Right atrium auricular region (tissue), 2 donors: ENCODE data around the gene HYAL4. TPM values are rescaled to one million over a fixed set of nuclear protein-coding genes. Genes with fewer than 3 reads are reported as not detected.
"Not testable (repeated sequence)": the region's sequence is repeated elsewhere in the genome, so short reads cannot be mapped to it uniquely, and the experiment has no call there.

Source experiments
- DNase-seq: peaks from one replicate; pipeline ENCODE4 v3.0.0-alpha.2; 2019; ENCODE audit warnings: low spot score
- H3K27ac ChIP-seq, 2 donors: fragments of 200-600 bp; sonication (generic); 1 replicate in 1 of 2; 2 replicates in 1 of 2; pipeline ENCODE4 v1.5.1; 2016 to 2019
- H3K27me3 ChIP-seq, 2 donors: fragments of 200-600 bp; sonication (generic); one replicate each; pipeline versions ENCODE4 v1.5.1 to v1.6.0; 2017 to 2019
- H3K36me3 ChIP-seq: fragments of 200-600 bp; sonication (generic); one replicate; pipeline ENCODE4 v1.5.1; 2016
- H3K4me1 ChIP-seq, 2 donors: fragments of 200-600 bp; sonication (generic); one replicate each; pipeline versions ENCODE4 v1.5.1 to v1.6.0; 2017 to 2019
- H3K4me3 ChIP-seq, 2 donors: fragments of 200-600 bp; sonication (generic); 1 replicate in 1 of 2; 2 replicates in 1 of 2; pipeline ENCODE4 v1.5.1; 2017 to 2019; ENCODE audit warnings: mild to moderate bottlenecking in 1 of 2, moderate library complexity in 1 of 2
- H3K9me3 ChIP-seq, 2 donors: fragments of 200-600 bp; sonication (generic); one replicate each; pipeline ENCODE4 v1.5.1; 2019
- total RNA-seq, 2 donors: library from RNA; depleted of rRNA; stranded (reverse); fragments of >200 nt; gene quantifications; one replicate each; pipeline ENCODE4 v1.1.0, GENCODE V29; 2016
- TF ChIP-seq, protein P1 (sequence below), 2 donors: fragments of 200-600 bp; sonication (generic); IDR thresholded peaks; one replicate each; pipeline ENCODE4 v1.5.1; 2019; ENCODE audit warnings: antibody characterized with exemption in 2 of 2

Gene HYAL4
- total RNA-seq, 2 donors from 2014 or later, result 0.28 TPM; not detected in 1

DNA sequence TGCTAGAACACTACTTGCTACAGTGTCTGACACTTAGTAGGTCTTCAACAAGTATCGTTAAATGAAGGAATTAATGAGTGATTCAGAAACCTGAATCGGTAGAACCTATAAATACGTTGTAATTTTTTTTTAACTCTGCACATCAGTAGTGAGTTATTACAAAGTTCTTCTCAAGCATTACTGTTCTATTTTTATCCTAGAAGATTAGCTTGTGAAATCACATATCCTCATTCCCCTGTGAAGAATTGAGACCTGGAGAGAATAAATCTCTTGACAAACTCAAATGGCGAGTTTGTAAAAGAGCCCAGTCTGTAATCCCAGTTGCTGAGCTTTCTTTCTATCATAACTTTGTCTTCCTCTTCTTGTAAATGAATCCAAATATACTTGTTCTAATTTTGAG is 34.7 kb downstream of the HYAL4 start:
- TF ChIP-seq, protein P1, sequence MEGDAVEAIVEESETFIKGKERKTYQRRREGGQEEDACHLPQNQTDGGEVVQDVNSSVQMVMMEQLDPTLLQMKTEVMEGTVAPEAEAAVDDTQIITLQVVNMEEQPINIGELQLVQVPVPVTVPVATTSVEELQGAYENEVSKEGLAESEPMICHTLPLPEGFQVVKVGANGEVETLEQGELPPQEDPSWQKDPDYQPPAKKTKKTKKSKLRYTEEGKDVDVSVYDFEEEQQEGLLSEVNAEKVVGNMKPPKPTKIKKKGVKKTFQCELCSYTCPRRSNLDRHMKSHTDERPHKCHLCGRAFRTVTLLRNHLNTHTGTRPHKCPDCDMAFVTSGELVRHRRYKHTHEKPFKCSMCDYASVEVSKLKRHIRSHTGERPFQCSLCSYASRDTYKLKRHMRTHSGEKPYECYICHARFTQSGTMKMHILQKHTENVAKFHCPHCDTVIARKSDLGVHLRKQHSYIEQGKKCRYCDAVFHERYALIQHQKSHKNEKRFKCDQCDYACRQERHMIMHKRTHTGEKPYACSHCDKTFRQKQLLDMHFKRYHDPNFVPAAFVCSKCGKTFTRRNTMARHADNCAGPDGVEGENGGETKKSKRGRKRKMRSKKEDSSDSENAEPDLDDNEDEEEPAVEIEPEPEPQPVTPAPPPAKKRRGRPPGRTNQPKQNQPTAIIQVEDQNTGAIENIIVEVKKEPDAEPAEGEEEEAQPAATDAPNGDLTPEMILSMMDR (IDR thresholded peaks at IDR 0.05), result no peak
- no peaks in the 10 kb centered on the region for H3K27me3 ChIP-seq
- no peak for DNase-seq
- no peaks in the 10 kb centered on the region for H3K36me3 ChIP-seq
- peak overlapping the region in 1 of 2 donors; percentile 28 for H3K27ac ChIP-seq
- no peak overlapping the region for H3K4me3 ChIP-seq
- no peaks in the 10 kb centered on the region for H3K9me3 ChIP-seq
- H3K4me1 ChIP-seq, result peaks cover 0 to 5% of the 10 kb centered on the region in 2 donors

DNA sequence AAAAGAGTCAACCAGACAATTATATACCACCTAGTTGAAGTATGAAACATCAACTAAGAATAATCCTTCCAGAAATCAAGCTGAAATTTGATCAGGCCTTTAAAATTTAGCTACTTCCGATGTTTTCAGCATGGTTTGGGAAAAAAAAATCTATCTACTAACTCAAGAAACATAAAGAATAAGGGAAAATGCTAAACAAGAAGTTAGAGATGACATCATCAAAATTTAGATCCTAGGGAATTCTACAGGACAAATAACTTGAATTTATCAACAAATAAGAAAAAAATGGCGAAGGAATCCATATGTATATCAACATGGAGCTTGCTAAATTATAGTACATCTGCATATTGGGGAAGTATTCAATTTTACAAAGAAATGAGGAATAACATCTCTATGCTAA is 36.3 kb downstream of the HYAL4 start:
- peaks cover 0 to 5% of the 10 kb centered on the region in 2 donors for H3K4me1 ChIP-seq
- no peak for DNase-seq
- no peak overlapping the region for H3K27ac ChIP-seq
- no peaks in the 10 kb centered on the region for H3K27me3 ChIP-seq
- H3K9me3 ChIP-seq, result no peaks in the 10 kb centered on the region
- TF ChIP-seq, protein P1 (IDR thresholded peaks at IDR 0.05), result no peak
- no peaks in the 10 kb centered on the region for H3K36me3 ChIP-seq
- H3K4me3 ChIP-seq, result no peak overlapping the region

DNA sequence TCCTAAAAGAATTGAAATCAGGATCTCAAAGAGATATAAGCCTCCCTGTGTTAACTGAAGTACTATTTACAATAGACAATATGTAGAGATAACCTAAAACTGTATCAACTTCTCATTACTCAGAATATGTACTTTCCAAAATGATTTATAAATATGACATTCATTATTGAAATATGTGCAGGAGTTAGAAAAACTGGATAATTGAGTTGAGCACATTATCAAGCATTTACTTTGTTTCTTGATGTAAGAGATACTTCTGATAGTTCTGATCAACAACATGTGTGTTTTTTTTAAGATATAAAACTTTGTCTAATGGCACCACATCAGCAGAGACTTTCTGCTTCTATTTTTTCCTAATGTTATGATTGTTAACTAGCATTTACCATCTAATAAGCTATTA is 38.2 kb downstream of the HYAL4 start:
- no peaks in the 10 kb centered on the region for H3K27me3 ChIP-seq
- H3K9me3 ChIP-seq, result no peaks in the 10 kb centered on the region
- no peak overlapping the region for H3K4me3 ChIP-seq
- TF ChIP-seq, protein P1 (IDR thresholded peaks at IDR 0.05), result no peak
- no peak for DNase-seq
- no peaks in the 10 kb centered on the region for H3K36me3 ChIP-seq
- no peak overlapping the region for H3K27ac ChIP-seq
- H3K4me1 ChIP-seq, result no peaks in the 10 kb centered on the region

DNA sequence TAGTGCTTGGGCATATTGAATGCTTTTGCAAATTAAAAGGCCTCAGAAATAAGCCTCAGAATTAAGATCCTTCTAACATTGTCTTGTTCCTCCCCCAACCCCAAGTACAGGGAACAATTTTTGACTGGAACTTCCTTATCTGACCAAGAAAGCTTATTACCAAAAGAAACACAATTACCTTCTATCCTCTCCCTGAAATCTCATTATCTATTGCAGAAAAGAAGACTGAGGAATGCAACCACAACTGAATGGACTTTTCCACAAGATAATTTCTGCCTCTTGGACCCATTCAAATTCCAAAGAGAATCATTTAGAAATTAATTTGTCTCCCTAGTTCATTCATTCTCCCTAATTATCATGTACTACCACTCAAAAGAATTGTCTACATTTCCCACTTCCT is 43.2 kb downstream of the HYAL4 start:
- Histone ChIP-seq H3K4me3 (no peak overlapping the region), H3K36me3 (no peaks in the 10 kb centered on the region), H3K4me1 (no peaks in the 10 kb centered on the region), H3K27me3 (no peaks in the 10 kb centered on the region), H3K27ac (no peak overlapping the region), H3K9me3 (peaks cover 0 to 10% of the 10 kb centered on the region in 2 donors)
- no peak for DNase-seq
- TF ChIP-seq, protein P1 (IDR thresholded peaks at IDR 0.05), result no peak

DNA sequence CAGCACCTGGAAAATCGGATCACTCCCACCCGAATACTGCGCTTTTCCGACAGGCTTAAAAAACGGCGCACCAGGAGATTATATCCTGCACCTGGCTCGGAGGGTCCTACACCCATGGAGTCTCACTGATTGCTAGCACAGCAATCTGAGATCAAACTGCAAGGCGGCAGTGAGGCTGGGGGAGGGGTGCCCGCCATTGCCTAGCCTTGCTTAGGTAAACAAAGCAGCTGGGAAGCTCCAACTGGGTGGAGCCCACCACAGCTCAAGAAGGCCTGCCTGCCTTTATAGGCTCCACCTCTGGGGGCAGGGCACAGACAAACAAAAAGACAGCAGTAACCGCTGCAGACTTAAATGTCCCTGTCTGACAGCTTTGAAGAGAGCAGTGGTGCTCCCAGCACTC is 49.8 kb downstream of the HYAL4 start:
- not testable (repeated sequence) for H3K27me3 ChIP-seq, H3K4me1 ChIP-seq, H3K4me3 ChIP-seq

DNA sequence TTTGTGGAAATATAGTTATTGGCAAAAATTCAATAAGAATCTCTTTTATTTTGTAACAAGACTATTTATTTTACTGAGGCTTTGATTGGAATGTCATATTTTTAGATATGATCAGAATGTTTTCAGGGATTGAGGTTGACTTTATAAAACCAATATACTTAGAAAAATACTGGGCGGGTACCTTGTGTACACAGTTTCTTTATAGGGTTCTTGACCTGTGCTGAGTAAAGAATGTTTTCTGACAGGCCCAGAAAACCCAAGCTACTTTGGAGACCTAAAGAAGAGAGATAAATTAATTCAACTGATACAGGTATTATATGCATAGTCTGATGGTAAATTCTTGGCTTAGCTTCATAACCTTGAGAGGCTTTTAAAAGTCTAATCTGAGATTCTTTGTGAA is 56.1 kb downstream of the HYAL4 start:
- Histone ChIP-seq H3K4me1 (no peaks in the 10 kb centered on the region), H3K27ac (no peak overlapping the region), H3K4me3 (no peak overlapping the region), H3K27me3 (no peaks in the 10 kb centered on the region), H3K9me3 (no peaks in the 10 kb centered on the region), H3K36me3 (no peaks in the 10 kb centered on the region)
- no peak for DNase-seq
- TF ChIP-seq, protein P1 (IDR thresholded peaks at IDR 0.05), result no peak

More for the DNA sequence above, 49.8 kb downstream of the HYAL4 start:
- not testable (repeated sequence) for DNase-seq, H3K9me3 ChIP-seq, H3K27ac ChIP-seq, H3K36me3 ChIP-seq
